ENCODE data around the gene SLC16A3.
A peak's percentile ranks its signal among the peaks of the same experiment; 100 is the strongest.
"Not testable (repeated sequence)": the region's sequence is repeated elsewhere in the genome, so short reads cannot be mapped to it uniquely, and the experiment has no call there.

Gene SLC16A3

DNA sequence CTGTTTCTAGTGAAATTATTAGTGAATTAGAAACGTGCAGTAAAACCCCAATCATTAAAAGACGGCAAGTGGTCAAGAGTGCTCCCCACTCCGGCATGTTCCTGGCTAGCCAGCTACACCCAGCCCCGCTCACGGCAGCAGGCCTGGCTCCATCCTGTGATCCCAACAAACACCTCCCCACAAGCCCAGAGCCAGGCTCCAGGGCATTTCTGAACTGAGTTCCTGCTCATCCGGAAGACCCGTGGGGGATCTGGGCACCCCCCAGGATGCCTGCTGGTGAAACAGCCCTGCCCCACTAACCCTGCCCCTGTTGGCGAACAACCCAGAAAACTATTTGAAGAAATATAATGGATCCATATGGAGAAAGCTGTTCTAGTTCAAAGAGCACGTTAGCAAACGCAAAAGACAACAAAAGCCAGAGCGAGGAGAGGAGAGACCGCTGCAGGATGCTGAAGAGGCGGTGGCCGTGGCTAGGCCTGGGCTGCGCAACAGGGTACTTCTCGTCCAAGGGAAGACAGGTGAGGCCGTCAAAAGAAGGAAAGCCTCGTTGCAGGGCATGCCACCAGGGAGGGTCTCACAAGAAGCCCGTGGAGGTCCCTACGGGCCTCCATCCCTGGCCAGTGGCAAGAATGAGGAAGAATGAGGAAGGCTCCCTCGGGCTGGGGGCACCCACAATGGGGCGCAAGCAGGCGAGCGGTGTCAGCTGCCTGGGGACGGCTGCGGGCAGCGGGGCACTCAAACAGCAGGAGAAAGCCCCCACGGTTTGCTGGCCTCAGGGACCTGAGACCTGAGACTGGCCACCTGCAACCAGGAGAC is 19.2 kb downstream of the SLC16A3 start:
- DNase-seq = no peak

DNA sequence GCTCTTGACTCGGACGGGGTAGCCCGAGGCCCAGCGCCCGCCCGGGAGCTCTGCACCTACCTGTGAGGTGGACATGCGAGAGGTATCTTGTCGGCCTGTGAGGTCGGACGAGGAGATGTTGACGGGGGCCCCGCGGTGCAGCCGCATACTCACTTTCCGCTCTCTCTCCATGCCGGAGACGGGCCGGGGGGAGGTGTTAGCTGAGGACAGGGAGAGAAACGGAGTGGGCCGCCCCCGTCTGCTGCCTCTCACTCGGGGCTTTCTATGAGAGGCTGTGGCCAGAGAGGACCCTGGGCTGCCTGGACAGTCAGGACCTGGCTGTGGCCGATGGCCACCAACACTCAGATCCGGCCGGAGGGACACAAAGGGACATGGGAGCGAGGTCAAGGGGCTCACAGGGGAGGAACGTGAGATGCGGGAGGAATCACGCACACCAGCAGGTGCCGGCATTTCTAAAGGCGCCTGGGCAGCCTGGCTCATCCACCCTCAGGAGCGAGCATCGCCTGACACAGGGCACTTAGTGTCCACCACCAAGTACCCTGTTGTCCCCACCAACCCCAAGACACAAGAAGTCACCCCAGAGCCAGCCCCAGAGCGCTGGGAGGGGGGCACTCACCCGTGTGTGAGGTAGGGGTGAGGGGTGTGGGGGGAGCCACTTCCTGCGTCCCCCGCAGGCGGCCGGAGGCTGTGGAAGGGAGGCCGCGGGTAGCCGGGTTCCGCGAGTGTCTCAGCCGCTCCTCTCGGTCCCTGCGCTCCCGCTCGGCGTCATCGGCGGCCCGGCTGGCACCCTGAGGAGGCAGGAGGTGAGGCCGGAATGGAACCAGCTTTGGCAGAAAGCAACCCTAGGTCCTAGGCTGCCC is 20.2 kb downstream of the SLC16A3 start:
- no peak for DNase-seq

DNA sequence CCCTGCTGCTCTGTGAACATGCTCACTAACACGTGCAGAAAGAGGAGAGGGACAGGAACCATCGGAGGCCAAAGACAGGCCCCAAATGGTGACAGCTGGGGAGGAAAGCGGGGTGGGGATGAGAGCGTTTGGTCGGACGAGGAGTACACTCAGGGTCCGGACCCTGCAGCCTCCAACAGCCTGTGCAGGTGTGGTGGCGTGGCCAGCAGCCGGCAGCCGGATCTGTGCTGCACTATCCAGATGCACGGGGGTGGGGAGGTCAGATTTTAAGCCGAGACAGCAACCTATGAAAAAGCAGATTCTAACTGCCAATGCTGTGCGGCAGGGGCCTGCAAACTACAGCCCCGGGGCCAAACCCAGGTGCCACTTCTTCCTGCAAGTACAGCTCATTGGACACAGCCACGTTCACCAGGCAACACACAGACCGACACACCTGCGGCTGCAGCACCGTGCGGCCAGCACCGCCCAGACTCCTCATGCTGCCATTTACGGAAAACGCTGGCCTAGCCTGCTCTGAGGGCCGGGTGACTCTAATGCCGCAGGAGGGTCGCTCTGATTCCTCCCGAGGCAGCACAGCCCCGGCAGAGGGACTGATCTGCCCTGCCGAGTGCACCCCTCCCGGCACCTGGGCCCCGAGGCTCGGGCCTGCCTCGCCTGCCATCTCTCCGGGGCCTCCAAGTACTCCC is 21.2 kb downstream of the SLC16A3 start:
- DNase-seq = no peak

DNA sequence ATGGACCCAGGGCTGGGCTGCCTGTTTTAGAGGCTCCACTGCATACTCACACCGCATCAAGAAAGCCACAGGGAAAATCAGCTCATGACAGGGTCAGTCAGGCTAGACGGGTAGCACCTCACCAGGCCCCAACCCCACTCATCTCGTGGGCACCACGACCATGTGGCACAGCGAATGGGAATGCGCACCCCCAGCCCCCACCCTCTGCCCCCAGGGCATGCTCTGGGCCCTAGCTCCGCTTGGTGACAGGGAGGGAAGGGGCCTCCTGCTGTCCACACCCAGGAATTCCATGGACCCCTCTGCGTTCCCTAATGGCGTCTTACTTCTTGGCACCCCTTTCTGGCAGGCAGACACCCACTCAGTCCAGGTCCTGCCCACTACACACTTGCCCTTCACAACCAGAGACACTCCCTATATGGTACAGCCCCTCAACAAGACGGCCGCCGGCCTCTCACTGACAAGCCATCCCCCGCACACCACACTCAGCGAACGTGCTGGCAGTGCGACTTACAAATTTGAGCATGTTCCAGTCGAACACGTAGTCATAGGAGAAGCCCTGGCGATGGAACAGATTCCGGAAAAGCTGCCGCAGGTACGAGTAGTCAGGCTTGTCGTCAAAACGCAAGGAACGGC is 22.1 kb downstream of the SLC16A3 start:
- DNase-seq = no peak

DNA sequence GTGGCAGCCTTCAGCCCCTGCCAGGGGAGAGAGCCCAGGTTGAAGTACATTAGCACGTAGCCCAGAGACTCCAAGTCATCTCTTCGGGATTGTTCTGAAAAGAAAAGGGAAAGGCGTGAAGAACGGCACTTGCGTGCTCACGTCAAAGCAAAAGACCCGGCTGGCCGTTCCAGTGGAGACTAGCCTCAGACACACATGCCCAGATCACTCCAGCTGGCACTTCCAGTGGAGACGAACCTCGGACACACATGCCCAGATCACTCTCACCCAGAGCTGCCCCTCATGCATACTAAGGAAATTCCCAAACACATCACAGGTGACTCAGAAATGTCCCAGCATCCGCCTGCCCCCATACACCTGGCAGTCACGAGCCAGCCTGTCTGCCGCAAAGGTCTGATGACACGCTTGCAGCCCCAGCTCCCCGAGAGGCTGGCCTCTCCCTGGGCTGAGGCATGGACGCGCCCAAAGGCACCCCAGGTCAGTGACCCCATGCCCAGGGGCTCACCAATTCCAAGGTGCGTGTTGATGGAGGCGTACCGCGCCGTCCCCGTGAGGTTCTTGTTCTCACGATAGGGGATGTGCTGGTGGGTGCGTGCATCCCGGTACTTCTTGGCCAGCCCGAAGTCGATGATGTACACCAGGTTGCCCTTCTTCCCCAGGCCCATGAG is 23.8 kb downstream of the SLC16A3 start:
- DNase-seq = no peak

DNA sequence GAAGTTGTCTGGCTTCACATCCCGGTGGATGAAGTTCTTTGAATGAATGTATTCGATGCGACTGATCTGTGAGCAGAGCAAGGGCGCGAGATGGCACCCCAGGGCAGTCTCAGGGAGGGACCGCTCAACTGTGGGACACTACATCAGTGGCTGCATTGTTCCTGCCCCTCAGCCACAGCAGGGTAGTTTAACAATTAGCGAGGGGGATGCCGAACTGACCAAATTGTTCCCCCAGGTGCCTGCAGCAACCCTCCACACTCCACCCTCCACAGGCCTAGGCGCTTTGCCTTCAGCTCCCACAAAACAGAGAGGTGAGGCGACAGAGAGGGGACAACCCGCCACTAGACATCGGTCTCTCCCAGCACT is 24.3 kb downstream of the SLC16A3 start:
- no peak for DNase-seq

DNA sequence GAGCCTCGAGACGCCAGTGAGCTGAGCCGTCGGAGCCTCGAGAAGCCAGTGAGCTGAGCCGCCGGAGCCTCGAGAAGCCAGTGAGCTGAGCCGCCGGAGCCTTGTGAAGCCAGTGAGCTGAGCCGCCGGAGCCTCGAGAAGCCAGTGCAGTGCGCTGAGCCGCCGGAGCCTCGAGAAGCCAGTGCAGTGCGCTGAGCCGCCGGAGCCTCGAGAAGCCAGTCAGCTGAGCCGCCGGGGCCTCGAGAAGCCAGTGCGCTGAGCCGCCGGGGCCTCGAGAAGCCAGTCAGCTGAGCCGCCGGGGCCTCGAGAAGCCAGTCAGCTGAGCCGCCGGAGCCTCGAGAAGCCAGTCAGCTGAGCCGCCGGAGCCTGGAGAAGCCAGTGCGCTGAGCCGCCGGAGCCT is 25.3 kb downstream of the SLC16A3 start:
- DNase-seq = not testable (repeated sequence)

DNA sequence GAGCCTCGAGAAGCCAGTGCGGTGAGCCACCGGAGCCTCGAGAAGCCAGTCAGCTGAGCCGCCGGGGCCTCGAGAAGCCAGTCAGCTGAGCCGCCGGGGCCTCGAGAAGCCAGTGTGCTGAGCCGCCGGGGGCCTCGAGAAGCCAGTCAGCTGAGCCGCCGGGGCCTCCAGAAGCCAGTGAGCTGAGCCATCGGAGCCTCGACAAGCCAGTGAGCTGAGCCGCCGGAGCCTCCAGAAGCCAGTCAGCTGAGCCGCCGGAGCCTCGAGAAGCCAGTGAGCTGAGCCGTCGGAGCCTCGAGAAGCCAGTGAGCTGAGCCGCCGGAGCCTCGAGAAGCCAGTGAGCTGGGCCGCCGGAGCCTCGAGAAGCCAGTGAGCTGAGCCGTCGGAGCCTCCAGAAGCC is 25.9 kb downstream of the SLC16A3 start:
- not testable (repeated sequence) for DNase-seq

DNA sequence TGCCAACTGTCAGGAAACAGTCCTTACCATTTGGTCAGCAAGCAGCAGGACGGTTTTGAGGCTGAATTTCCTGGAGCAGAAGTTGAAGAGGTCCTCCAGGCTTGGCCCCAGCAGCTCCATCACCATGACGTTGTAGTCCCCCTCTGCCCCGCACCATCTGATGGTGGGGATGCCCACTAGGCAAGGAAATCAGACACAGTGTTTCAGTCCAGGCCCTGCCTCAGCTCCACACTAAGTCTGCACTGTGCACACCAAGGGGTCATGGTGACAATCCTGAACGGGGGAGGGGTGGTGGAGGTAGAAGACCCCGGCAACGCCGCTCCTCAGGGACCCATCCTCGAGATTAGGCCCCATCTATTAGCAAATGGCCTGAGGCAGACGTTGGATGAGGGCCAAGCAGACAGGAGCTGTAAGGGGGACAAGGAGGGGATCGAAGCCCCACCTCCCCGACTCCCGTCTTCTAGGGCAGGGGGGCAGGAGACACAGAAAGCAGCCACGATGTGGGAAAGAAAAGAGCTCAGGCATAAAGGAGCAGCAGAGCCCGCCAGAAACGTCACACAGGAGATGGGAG is 26.6 kb downstream of the SLC16A3 start:
- no peak for DNase-seq

DNA sequence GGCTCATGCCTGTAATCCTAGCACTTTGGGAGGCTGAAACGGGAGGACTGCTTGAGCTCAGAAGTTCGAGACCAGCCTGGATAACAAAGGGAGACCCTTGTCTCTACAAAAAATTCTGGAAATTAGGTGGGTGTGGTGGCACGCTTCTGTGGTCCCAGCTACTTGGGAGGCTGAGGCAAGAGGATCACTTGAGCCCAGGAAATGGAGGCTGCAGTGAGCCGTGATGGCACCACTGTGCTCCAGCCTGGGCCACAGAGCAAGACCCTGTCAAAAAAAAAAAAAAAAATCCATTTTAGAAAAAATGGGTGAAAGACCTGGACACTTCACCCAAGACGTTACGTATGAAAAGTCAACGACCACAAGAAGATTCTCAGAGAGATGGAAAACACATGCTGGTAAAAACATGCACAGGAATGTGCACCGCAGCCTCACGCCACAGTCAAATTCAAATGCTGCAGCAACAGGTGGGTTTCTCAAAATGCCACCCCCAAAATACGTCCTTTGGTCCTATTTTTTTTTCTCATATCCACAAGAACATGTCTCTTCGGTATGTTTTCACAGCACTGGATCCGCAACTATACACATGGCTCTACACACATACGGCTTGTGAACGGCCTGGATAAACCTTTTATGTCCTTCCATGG is 27.5 kb downstream of the SLC16A3 start:
- DNase-seq = no peak

DNA sequence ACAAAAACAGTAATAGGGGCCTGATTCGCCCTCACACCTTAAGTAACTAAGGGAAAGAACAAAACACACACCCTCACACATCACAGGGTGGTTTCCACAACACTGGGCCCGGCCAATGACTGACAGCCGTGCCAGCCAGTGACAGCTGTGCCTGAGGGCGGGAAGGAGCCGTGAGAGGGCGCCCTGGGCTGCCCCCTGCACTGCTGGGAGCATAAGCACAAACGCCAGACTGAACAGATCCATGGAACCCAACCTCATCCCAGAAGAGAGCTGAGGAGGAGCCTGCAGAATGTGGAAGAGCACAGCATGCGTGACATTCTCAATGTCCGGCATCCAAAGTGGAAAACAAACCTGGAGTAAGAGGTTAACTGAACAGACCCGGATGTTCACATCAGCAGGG is 28.6 kb downstream of the SLC16A3 start:
- DNase-seq = peak; percentile 66

DNA sequence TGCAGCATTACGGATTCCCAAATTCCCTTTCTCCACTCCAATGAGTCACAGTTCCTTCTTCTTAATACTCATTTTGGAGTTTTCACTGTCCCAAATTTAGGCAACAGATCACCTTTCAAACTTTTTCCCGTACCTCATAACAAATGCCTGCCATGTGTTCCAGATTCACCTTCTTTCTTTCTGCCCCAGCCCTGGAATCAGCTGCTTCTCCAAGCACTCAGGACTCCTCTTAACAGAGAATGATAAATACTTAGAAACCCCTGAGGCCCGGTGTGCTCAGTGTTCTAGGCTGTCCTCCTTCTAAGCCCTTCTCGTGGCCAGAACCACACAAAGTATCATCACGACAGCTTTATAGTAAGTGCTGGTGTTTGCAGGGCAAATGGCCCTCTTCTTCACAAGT is 29.7 kb downstream of the SLC16A3 start:
- no peak for DNase-seq

DNA sequence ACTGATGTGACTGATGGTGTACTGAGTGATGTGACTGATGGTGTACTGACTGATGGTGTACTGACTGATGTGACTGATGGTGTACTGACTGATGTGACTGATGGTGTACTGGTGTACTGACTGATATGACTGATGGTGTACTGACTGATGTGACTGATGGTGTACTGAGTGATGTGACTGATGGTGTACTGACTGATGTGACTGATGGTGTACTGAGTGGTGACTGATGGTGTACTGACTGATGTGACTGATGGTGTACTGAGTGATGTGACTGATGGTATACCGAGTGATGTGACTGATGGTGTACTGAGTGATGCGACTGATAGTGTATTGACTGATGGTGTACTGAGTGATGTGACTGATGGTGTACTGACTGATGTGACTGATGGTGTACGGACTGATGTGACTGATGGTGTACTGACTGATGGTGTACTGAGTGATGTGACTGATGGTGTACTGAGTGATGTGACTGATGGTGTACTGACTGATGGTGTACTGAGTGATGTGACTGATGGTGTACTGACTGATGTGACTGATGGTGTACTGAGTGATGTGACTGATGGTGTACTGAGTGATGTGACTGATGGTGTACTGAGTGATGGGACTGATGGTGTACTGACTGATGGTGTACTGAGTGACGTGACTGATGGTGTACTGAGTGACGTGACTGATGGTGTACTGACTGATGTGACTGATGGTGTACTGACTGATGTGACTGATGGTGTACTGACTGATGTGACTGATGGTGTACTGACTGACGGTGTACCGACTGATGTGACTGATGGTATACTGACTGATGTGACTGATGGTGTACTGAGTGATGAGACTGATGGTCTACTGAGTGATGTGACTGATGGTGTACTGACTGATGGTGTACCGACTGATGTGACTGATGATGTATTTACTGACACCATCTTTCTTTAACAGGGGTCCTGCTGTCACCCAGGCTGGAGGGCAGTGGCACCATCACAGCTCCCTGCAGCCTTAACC is 31.4 kb downstream of the SLC16A3 start:
- DNase-seq = not testable (repeated sequence)

DNA sequence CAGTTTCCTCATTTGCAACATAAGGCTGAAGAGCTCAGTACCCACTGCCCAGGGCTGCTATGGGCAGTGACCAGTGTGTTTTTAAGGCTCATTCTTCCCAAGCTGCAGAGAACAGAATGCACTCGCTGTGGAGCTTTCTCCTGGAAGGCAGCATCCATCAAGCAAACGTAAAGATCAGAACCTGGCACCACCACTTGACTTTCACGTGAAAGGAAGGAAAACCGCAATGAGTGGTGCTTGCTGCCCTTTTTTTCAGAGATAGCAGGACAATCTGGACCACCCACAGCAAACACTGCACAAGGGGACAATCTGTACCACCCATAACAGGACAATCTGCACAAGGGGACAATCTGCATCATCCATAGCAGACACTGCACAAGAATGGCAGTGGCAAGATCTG is 33.5 kb downstream of the SLC16A3 start:
- no peak for DNase-seq

DNA sequence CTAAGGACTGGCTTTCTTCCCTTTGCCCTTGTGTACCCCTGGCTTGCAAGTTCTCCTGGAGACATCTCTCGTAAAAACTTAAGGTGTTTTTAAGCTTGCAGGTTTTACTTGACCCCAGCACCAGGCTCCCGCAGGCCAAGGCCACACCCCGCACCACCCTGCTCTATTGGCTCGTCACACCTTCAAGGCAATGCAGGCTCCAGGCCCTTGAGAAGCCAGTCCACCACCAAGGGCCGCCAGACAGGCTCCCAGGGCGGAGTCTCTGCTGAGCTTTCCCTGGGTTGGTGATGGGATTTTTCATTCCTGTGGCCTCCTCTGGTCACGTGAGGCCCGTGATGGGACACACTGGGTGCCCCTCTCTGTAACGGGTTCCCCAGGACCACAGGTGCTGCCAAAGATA is 34.8 kb downstream of the SLC16A3 start:
- DNase-seq = no peak

DNA sequence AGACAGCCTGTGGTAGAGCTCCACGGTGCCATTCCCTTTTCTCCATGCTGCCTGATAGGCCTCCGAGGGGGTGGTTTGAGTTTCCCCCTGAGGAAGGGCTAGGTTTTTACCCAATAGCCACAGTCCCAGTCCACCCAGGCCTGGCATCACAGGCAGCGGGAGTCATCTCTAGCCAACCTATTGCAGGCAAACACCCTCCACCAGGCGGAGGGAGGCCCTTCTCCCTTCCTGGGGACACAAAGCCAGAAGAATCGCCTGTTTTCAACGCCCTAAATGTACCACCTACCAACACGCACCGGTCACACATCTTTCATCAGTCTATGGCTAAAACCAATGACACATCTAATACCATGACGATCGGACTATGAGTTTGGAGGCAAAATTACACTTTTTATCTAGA is 37.3 kb downstream of the SLC16A3 start:
- DNase-seq = no peak

DNA sequence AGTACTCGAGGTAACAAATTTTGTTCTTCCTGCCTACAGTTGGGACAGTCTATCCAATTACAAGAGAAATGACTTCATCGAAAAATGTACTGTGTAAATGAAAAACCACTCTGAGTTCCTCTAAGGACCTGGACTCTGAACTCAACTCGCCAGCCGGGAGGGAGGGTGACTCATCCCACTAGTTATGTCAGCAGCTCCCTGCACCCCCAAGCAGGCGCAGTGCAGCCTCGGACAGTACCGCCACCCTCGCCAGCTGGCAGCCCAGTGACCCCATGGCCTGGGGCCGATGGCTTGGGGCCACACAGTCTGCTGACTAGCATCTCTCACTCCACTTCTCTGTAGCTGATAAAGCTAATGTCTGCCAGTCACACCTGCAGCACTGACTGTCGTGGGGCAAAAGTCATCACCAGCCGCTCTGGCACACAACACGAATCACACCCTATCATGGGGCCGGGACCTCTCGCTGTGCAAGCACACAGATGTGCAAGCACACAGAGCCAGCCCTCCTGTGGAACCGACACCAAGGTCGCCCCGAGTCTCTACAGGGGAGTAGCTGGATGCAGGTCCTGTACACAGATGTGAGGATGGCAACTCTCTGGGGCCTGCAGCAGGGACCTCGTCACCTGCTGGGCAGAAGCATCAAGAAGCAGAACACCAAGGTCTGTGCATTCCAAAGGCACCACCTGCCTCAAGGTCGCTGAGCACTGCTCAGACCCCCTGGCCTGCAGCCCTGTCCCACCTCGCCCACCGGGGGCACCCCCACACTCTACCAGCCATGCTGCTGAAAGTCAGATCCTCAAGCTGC is 38.9 kb downstream of the SLC16A3 start:
- no peak for DNase-seq

DNA sequence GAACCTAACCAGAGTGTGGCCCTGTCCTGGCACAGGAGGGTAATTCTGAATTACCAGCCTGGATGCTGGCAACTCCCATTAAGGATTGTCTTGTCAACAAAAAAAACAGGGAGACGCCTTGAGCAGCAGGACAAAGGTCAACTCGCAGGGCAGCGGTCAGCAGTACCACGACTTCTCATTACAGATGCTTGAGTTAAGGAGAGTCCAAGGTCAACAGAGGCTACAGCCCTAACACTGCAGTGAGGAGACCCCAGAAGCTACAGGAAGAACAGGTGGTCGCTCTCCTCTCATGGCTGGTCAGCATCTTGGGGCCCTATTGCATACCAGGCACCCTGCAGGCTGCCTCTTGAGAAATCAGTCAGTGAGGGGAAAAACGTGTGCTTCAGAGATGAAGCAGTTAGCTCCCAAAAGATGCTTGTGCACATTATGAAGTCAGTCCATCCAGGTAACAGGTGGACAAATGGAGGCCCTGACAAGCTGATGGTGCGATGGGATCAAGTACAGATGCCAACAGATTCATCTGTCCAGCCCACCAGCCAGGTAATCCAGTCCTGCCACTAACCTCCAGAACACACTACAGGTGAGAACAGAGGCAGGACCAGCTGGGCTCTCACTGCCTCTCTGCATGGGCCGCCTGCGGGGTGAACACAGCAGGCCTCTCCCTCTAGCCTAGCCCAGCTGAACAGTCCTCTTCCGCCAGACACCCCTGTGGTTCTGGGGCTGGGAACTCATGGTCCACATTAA is 40.5 kb downstream of the SLC16A3 start:
- DNase-seq = no peak

Measured in activated gamma-delta T cell (primary cell).